T-helper 1 cell treated with Interleukin-12 subunit alpha and Interleukin-12 subunit beta and Interleukin-4 antibody, amounts not matched to agents 30 μg/mL and 1 μg/mL, for 36 hours (primary cell): ENCODE data around the gene HSPA12B.

ENCODE experiments used
- H3K27ac Mint-ChIP-seq: one replicate; pipeline ENCODE4 v1.8.0; 2021; ENCODE audit warnings: mild to moderate bottlenecking, mixed read lengths
- H3K27me3 Mint-ChIP-seq: one replicate; pipeline ENCODE4 v1.8.0; 2021; ENCODE audit warnings: low read depth, mixed read lengths
- H3K36me3 Mint-ChIP-seq: one replicate; pipeline ENCODE4 v1.8.0; 2021; ENCODE audit warnings: low read depth, mixed read lengths
- H3K4me1 Mint-ChIP-seq: one replicate; pipeline ENCODE4 v1.8.0; 2021; ENCODE audit warnings: low read depth, mixed read lengths
- H3K4me3 Mint-ChIP-seq: one replicate; pipeline ENCODE4 v1.8.0; 2021; ENCODE audit warnings: mild to moderate bottlenecking, moderate library complexity, mixed read lengths
- H3K9me3 Mint-ChIP-seq: one replicate; pipeline ENCODE4 v1.8.0; 2021; ENCODE audit warnings: mixed read lengths

HSPA12B gene

DNA sequence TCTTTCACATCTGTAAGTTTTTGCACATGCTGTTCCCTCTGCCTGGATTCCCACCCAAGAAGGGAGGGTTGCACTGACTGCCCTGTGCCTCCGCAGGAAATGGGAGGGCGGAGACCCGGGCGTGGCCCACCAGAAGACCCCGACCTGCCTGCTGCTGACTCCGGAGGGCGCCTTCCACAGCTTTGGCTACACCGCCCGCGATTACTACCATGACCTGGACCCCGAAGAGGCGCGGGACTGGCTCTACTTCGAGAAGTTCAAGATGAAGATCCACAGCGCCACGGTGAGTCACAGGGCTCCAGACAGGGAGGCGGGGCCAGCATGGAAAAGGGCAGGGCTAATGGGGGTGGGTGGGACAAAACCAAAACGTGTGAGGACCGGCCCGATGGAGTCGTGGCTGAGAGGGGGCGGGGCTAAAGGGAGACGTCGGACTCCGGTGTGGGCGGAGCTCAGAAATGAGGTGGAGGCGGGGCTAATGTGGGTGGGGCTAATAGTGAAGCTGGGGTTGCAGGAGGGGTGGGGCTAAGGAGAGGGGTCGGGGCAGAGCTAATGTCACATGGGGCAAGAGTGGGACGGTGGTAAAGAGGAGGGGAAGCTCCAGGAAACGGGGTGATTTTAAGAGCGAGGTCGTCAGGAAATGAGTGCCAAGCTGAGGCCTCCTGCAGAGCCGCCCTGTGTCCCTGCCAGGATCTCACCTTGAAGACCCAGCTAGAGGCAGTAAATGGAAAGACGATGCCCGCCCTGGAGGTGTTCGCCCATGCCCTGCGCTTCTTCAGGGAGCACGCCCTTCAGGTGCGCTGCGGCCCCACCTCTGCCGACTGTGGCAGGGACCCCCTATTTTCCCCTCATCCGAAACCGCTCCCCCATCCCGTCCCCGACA, 12.6 kb downstream of the HSPA12B start:
- H3K4me1 Mint-ChIP-seq: peaks cover 7% of the 10 kb centered on the region
- H3K4me3 Mint-ChIP-seq: peak overlapping the region; percentile 65
- H3K27ac Mint-ChIP-seq: no peak overlapping the region
- H3K9me3 Mint-ChIP-seq: no peaks in the 10 kb centered on the region
- H3K36me3 Mint-ChIP-seq: no peaks in the 10 kb centered on the region
- peaks cover 8% of the 10 kb centered on the region for H3K27me3 Mint-ChIP-seq

DNA sequence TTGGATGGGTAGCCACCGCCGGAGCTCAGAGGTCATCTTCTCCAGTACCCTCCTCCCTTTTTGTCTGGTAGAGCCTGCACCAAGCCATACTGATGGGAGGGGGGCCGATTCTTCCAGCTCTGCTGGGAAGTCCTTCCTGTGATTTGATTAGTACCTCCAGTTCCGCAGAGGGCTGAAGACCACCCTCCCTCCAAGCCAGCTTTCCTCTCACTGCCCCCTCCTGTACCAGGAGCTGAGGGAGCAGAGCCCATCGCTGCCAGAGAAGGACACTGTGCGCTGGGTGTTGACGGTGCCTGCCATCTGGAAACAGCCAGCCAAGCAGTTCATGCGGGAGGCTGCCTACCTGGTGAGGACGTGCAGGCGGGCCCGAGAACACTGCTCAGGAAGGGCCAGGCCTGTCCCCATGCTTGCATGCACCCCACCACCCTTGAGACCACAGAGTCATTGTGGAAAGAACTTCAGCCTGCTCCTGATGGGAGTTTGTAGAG, 13.2 kb downstream of the HSPA12B start:
- no peaks in the 10 kb centered on the region for H3K9me3 Mint-ChIP-seq
- H3K4me3 Mint-ChIP-seq: no peak overlapping the region
- no peak overlapping the region for H3K27ac Mint-ChIP-seq
- H3K4me1 Mint-ChIP-seq: peaks cover 7% of the 10 kb centered on the region
- peaks cover 8% of the 10 kb centered on the region for H3K27me3 Mint-ChIP-seq
- H3K36me3 Mint-ChIP-seq: no peaks in the 10 kb centered on the region

DNA sequence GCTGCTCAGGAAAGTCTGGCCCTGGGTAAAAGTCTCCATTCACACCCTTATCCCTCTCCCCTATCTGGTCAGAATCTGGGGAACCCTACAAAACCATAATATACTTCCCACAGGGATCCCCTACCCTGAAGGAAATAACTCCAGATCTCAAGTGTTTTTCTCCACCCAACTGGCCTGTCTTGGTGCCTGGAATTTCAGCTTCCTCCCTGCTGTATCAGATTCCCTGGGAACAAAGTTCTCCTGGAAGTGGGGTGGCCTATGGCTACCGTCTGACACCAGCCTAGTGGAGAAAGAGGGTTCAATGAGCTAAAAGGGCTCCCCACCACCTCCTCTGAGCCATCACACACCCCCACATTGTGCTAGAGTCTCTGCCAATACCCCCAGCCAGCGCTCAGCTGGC, 15.0 kb downstream of the HSPA12B start:
- no peak overlapping the region for H3K27ac Mint-ChIP-seq
- peaks cover 8% of the 10 kb centered on the region for H3K27me3 Mint-ChIP-seq
- H3K4me1 Mint-ChIP-seq: peaks cover 9% of the 10 kb centered on the region

GRCh38 chr20:3748073-3748472, 15.6 kb downstream of the HSPA12B start:
- Mint-ChIP-seq H3K27me3 (peaks cover 8% of the 10 kb centered on the region), H3K9me3 (no peaks in the 10 kb centered on the region), H3K4me3 (no peak overlapping the region), H3K36me3 (no peaks in the 10 kb centered on the region), H3K4me1 (peaks cover 9% of the 10 kb centered on the region), H3K27ac (no peak overlapping the region)

More for the DNA sequence above, 15.0 kb downstream of the HSPA12B start:
- Mint-ChIP-seq H3K9me3 (no peaks in the 10 kb centered on the region), H3K36me3 (no peaks in the 10 kb centered on the region), H3K4me3 (no peak overlapping the region)

DNA sequence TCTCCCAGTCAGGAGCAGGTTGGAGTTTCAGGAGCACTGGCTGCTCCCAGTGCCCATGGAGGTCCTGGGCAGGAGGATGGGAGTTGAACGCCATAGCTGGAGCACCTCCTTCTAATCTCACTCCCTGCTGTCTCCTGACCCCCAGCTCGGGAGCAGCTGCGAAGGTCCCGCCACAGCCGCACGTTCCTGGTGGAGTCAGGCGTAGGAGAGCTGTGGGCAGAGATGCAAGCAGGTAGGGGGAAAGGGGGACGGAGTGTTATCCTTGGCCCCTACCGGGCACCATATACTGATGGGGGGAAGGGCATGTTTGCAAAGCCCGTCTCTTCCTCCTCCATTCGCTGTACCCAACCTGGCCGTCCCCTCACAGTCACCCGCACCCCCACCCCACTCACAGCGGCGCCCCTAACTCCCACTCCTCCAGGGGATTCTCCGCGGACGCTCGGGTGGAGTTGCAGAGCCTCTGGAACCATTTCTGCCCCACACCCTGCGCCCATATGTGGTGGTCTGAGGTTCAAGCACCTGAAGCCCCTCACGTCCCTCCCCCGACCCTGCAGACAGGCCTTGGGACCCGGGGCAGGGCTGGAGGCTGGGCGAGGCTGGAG, 16.7 kb downstream of the HSPA12B start:
- Mint-ChIP-seq H3K9me3 (no peaks in the 10 kb centered on the region), H3K27ac (no peak overlapping the region), H3K4me3 (no peak overlapping the region), H3K4me1 (peaks cover 9% of the 10 kb centered on the region), H3K27me3 (peaks cover 7% of the 10 kb centered on the region), H3K36me3 (no peaks in the 10 kb centered on the region)

- Mint-ChIP-seq H3K27ac (no peak overlapping the region), H3K4me3 (no peak overlapping the region), H3K4me1 (peaks cover 3% of the 10 kb centered on the region), H3K9me3 (no peaks in the 10 kb centered on the region), H3K27me3 (no peaks in the 10 kb centered on the region), H3K36me3 (no peaks in the 10 kb centered on the region)
Measured at GRCh38 chr20:3749689-3750531, 17.4 kb downstream of the HSPA12B start.

GRCh38 chr20:3751305-3751674, 18.8 kb downstream of the HSPA12B start:
- Mint-ChIP-seq H3K36me3 (no peaks in the 10 kb centered on the region), H3K27me3 (no peaks in the 10 kb centered on the region), H3K9me3 (no peaks in the 10 kb centered on the region), H3K4me3 (no peak overlapping the region), H3K4me1 (peaks cover 2% of the 10 kb centered on the region), H3K27ac (no peak overlapping the region)

DNA sequence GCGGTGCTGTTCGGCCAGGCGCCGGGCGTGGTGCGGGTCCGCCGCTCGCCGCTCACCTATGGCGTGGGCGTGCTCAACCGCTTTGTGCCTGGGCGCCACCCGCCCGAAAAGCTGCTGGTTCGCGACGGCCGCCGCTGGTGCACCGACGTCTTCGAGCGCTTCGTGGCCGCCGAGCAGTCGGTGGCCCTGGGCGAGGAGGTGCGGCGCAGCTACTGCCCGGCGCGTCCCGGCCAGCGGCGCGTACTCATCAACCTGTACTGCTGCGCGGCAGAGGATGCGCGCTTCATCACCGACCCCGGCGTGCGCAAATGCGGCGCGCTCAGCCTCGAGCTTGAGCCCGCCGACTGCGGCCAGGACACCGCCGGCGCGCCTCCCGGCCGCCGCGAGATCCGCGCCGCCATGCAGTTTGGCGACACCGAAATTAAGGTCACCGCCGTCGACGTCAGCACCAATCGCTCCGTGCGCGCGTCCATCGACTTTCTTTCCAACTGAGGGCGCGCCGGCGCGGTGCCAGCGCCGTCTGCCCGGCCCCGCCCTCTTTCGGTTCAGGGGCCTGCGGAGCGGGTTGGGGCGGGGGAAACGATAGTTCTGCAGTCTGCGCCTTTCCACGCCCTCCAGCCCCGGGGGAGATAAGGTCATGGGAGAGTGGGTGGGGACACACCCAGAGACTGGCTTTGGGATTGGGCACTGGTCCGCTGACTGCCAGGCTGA, 19.3 kb downstream of the HSPA12B start:
- H3K4me1 Mint-ChIP-seq: peaks cover 2% of the 10 kb centered on the region
- no peak overlapping the region for H3K4me3 Mint-ChIP-seq
- H3K9me3 Mint-ChIP-seq: no peaks in the 10 kb centered on the region
- H3K36me3 Mint-ChIP-seq: no peaks in the 10 kb centered on the region
- no peaks in the 10 kb centered on the region for H3K27me3 Mint-ChIP-seq
- H3K27ac Mint-ChIP-seq: no peak overlapping the region

DNA sequence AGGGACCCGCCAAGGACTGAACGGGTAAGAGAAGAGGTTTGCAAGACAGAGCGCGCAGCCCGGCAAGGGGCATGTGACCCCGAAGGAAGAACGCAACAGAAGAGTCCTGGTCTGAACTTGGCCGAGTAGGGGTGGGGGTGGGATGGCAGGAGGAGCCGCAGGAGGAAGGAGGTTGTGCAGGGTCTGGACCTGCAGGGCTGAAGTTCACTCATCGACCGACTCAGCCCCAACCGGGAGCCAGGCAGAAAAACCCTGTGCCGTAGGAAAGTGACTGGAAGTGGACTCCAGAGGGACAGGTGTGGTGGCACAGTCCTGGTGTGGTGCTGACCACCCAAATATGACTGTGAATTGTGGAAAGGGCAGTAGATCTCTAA, 19.9 kb downstream of the HSPA12B start:
- no peaks in the 10 kb centered on the region for H3K27me3 Mint-ChIP-seq

GRCh38 chr20:3753098-3753497, 20.6 kb downstream of the HSPA12B start:
- peaks cover 1% of the 10 kb centered on the region for H3K36me3 Mint-ChIP-seq
- H3K27me3 Mint-ChIP-seq: no peaks in the 10 kb centered on the region
- no peaks in the 10 kb centered on the region for H3K9me3 Mint-ChIP-seq
- H3K4me3 Mint-ChIP-seq: no peak overlapping the region
- H3K4me1 Mint-ChIP-seq: peaks cover 2% of the 10 kb centered on the region
- H3K27ac Mint-ChIP-seq: no peak overlapping the region

More for the DNA sequence above, 19.9 kb downstream of the HSPA12B start:
- Mint-ChIP-seq H3K4me1 (peaks cover 2% of the 10 kb centered on the region), H3K27ac (no peak overlapping the region), H3K36me3 (no peaks in the 10 kb centered on the region), H3K9me3 (no peaks in the 10 kb centered on the region), H3K4me3 (no peak overlapping the region)

DNA sequence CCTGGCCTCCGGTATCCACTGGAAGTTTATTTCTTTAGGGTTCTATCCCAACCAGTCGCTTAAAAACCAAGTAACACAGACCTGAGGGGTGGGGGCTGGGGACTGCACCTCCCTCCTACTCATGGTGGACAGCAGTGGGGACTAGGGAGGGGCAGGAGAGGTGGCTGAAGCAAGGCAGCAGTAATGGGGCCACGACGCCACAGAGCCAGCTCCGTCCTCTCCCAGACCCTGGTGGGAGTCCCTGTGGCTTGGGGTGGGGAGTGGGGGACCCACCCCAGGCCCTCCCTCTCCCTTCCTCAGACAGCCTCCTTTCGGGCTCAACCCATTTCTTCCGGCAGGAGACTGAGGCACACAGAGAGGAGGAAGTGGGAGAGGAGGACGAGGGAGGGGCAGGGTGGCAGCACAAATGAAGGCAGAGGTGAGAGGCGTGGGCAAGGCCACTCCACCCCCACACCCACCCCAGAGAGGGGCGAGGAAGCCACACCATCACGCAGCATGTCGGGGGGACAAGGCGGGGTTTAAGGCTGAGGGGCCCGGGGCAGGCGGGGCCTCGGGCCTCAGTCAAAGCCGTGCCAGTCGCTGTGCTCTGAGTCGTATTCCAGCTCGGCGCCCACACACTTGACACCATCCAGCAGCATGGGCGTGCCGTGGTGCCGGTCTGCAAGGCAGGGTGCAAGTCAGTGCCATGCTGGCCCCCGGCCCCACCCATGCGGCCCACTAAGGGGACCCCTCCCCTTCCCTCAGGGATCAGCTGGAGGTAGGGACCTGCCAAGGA, 21.2 kb downstream of the HSPA12B start:
- H3K27ac Mint-ChIP-seq: no peak overlapping the region
- H3K4me1 Mint-ChIP-seq: peaks cover 2% of the 10 kb centered on the region
- peaks cover 1% of the 10 kb centered on the region for H3K36me3 Mint-ChIP-seq
- no peaks in the 10 kb centered on the region for H3K9me3 Mint-ChIP-seq
- no peaks in the 10 kb centered on the region for H3K27me3 Mint-ChIP-seq
- H3K4me3 Mint-ChIP-seq: no peak overlapping the region

DNA sequence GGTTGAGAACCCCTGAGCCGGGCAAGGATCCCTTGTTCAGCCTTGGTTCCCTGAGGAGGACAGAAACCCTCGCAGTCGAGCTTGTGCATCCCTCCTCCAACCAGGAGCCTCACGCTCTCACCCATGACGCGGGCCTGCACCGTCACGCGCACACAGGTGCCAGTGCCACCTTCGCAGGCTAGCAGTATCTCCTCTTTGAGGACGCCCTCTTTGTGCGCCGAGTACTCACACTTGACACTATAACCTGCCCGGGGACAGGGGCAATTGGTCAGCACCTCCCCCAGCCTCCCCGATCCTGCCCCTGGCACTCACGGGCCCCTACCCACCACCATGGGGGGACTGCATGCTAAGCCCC, 21.8 kb downstream of the HSPA12B start:
- H3K4me3 Mint-ChIP-seq: no peak overlapping the region
- no peaks in the 10 kb centered on the region for H3K27me3 Mint-ChIP-seq
- peaks cover 1% of the 10 kb centered on the region for H3K36me3 Mint-ChIP-seq
- no peak overlapping the region for H3K27ac Mint-ChIP-seq
- no peaks in the 10 kb centered on the region for H3K9me3 Mint-ChIP-seq
- peaks cover 2% of the 10 kb centered on the region for H3K4me1 Mint-ChIP-seq

GRCh38 chr20:3755269-3755668, 22.8 kb downstream of the HSPA12B start:
- Mint-ChIP-seq H3K9me3 (no peaks in the 10 kb centered on the region), H3K27me3 (no peaks in the 10 kb centered on the region), H3K36me3 (peaks cover 3% of the 10 kb centered on the region), H3K4me3 (no peak overlapping the region), H3K4me1 (peaks cover 3% of the 10 kb centered on the region), H3K27ac (no peak overlapping the region)
